GM10847 (cell line): Measurements from ENCODE around the gene PHF23.

Experiments
- POLR2A ChIP-seq: IDR thresholded peaks from 2 replicates; pipeline ENCODE4 v1.6.1; 2011; ENCODE audit not compliant: insufficient read length; ENCODE audit errors: extremely low read depth

PHF23 gene

GRCh38 chr17:7235693-7236665 is 3.3 kb downstream of the PHF23 start:
- no peak for TF ChIP-seq POLR2A

DNA sequence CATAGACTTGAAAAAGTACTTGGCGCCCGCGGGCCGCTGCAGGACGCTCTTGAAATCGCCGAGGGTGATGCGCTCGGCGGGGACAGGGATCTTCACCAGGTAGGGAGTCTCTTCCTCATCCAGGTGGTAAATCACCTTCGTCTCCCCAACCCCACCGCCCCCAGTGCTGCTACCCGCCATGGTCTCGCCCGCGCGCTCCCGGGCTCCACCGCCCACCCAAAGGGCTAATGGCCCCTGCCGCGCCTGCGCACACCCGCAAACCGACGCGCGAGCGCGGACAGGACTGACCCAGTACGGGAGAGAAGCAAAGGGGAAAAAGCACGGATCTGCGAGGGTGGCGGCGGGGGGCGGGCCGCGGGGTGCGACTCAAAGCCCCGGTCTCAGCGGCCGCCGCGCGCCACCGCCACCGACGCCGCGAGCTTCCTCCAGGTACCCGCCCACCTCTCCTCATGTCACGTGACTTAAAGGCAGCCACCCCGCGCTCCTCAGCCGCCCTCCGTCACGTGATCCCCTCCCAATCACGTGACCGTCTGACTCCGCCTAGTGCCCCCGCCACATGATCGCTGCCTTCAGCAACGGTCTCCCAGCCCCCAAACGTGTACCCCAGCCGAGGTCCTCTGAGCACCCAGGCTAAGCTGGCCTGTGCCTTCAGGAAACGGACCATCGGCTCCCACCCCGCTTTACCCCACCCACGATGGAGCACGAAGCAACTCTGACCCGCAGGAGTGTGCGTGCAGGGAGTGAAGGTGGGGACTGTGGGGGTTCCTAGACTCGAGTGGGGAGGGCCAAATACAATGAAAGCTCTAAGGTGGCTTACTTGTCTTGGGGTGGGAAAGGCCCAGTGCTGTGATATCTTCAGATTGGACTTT is 4.9 kb downstream of the PHF23 start, which contains the start of gene DVL2:
Gene DVL2, minus strand, starts transcription at position 435 of the 869 bp plus-strand sequence. Its CDS starts 255 bp downstream, at position 180.
- no peak for TF ChIP-seq POLR2A

GRCh38 chr17:7233701-7234082 is 5.6 kb downstream of the PHF23 start:
- TF ChIP-seq POLR2A: no peak

GRCh38 chr17:7232114-7232513 is 7.1 kb downstream of the PHF23 start:
- no peak for TF ChIP-seq POLR2A

DNA sequence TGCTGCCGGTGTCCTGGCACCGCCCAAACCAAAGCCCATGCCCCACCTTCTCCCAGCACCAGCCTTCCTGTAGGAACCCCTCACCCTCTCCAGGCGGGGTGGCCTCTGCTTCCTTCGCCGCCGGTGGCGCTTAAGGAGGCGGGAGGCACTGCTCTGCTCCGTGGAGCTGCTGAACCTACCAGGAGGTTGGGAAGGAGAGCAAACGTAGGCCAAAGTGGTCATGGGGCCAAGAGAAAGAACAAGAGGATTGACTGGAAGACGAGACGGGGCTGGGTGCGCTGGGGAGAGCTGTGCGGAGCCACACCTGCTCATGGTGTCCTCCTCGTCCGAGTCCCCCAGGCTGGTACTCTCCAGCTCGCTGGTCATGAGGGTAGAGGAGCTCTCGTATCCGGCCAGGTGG is 9.8 kb downstream of the PHF23 start:
- no peak for TF ChIP-seq POLR2A

DNA sequence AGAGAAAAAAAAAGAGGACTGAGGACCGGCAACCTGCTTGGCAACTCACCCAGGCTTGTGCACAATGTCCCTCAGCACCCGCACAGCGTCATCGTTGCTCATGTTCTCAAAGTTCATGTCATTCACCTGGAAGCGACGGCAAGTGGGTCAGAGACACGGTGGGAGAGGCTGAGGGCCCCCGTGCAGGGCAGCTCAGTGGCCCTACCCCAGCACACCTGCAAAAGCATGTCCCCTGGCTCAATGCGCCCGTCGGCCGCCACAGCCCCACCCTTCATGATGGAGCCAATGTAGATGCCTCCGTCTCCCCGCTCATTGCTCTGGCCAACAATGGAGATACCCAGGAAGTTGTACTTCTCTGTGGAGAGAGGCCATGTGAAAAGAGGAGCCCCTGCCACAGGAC is 10.3 kb downstream of the PHF23 start:
- TF ChIP-seq POLR2A: no peak

DNA sequence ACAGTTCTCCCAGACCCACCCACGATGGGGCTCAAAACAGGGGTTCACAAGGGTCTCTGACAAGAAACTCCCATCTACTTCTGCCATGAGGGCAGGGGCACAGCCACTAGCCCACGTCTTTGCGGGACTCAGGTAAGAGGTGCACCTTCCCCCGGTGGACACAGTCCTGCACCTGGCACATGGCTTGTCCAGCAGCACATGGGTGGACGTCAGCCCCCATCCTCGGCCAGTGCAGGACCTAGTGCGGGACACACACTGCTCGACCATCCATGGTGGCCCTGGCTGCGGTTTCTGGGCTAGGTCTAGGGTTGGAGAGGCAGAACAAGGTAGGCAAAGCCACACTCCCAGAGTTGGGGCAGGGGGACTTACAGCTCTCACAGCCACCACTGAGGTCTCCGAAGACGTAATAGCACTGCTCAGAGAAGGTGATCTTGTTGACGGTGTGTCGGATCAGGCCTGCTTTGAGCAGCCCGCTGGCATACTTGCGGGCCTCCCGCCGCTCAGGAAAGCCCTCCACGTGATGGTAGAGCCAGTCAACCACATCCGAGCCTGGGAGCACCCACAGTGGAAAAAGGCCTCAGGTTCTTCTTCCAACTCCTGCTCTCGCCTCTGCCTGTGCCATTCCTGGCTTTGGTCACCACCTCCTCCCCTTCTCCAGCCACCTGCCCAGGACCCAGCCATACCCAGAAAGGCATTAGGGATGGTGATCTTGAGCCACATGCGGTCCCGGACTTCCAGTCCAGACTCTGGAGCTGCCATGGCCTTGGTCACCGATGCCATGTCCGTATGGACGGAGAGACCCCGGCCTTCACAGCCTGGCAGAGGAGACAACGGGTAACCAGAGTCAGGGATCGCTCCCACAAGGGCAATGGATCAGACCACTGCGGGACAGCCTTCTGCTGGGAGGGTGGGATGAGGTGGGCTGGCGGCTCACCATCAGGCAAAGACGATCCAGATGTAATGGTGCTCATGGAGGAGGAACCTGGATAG is 12.2 kb downstream of the PHF23 start:
- TF ChIP-seq POLR2A: no peak

DNA sequence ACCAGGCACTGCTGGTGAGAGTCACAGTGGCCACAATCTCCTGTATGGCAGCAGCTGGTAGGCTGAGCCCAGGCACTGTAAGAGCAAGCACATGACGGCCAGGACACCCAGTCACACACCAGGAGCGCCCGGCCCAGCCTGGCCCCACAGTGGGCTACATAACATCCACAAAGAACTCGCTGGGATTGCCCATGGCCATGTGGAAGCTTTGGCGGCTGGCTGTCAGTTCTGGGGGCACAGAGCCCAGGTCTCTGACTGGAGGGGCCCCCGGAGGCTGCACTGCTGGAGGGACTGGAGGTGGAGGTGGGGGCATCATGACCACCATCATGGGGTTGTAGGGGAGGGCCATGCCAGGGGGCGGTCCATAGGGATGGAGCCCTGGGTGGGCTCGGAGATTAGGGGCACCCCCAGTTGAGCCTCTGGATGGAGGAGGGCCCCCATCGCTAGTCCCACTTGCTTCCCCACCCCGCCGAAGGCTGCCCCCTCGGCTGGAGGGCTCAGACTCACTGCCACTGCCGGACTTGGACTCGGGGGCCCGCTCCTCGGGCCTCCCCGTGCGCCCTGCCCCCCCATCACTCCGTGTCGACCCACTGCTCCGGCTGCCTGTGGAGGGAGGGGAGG is 13.4 kb downstream of the PHF23 start:
- TF ChIP-seq POLR2A: no peak

GRCh38 chr17:7224661-7225111 is 14.6 kb downstream of the PHF23 start:
- no peak for TF ChIP-seq POLR2A

DNA sequence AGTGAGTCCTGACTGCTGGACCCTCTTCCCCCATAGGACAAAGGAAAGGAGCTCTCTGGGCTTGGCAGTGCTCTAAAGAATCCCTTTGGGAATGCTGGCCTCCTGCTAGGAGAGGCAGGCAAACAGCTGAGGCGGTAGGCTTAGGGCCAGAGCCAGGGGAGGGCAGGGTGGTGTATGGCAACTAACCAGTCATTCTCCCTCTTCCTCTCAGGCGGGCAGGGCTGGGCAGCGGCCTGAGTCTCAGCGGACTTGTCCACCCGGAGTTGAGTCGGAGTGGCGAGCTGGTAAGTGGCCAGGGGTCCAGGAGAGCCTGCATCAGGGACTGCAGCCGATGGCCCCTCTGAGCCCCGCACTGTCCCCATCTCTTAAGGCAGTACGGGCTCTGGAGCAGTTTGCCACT is 15.1 kb downstream of the PHF23 start:
- TF ChIP-seq POLR2A: no peak

DNA sequence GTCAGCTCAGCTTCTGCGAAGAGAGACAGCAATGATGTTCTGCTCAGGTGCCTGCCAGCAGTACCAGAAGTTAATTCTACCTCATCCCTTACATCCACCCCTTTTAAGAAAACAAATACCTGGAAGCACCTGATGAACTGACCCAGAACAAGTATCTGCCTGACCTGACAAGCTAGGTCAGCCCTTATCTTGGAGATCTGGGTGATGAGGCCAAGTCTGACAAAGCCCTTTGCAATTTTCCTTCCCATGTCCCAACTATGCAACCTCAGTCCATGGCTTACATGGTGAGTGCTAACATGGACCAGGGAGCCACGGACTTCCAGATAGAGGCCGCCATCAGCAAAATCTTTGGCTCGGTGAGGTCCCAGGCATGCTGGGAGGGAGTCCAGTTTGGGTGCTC is 15.9 kb downstream of the PHF23 start:
- TF ChIP-seq POLR2A: no peak

DNA sequence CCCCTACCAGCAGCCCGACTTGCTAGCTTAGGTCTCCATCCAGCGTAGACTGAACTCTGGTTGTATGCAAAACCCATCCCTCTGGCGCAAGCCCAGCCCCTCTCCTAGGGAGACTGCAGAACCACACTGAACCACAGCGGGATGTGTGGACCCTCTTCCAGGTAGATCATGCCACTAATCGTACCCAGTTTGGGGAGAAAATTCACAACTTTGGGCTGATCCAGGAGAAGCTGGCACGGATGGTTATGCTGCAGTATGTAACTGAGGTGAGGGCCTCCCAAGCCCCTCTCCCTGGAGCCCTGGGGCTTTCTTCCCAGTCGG is 16.3 kb downstream of the PHF23 start:
- TF ChIP-seq POLR2A: no peak

DNA sequence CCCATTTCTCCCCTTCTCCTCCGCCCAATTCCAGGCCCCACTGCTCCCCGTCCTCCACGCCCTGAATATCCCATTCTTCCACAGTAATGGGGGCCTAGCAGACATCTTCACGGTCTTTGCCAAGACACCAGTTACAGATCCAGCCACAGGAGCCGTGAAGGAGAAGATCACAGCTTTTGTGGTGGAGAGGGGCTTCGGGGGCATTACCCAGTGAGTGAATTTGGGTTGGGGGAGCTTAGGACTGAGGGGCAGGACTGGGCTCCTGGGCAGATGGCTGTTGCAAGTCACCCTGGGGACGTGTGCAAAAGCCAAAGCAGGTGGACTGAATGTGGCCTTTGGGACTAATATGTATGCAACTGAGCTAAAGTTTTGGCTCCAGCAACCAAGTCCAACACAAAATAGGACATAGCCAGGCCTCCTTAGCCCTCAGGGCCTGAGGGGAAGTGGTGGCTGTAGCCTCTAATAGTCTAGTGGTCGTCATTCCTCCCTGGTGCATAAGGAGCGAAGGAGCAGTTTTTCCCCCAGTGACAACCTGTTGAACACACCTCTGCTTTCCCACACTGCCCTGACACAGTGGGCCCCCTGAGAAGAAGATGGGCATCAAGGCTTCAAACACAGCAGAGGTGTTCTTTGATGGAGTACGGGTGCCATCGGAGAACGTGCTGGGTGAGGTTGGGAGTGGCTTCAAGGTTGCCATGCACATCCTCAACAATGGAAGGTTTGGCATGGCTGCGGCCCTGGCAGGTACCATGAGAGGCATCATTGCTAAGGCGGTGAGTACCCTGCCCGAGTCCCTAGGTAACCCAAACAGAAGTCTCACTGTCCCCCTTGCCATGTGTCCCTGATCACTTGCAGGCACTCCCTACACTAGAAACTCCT is 16.9 kb downstream of the PHF23 start:
- no peak for TF ChIP-seq POLR2A

DNA sequence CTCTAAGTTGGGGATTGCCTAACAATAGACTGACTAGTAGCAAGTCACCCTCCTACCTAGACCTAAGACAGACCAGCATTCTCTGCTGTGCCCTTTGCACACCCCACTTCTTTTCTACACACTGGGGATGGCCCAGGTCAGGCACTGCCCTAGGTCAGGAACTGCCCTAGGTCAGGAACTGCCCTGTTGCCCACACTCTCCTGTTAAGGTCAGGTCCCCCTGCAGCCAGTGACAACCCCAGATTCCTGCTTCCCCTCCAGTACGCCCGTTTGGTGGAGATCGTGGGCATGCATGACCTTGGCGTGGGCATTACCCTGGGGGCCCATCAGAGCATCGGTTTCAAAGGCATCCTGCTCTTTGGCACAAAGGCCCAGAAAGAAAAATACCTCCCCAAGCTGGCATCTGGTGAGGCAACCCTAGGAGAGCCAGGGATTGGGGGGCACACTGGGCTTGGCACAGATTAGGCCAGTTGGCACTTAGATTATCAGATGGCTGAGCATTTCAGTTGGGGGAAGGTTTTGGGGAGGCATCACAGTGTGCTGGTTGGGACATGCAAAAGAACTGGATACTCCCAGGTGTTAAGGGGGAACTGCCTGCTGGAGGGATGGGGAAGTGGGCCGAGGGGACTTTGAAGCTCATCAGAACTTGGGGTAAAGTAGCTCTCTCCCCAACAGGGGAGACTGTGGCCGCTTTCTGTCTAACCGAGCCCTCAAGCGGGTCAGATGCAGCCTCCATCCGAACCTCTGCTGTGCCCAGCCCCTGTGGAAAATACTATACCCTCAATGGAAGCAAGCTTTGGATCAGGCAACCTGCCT is 17.8 kb downstream of the PHF23 start:
- no peak for TF ChIP-seq POLR2A
